AG09309 (cell line): ENCODE data around the gene SASS6.

Experiments used
- DNase-seq: peaks from one replicate; pipeline ENCODE4 v3.0.0-alpha.2; 2010; ENCODE audit warnings: low read depth
- H3K4me3 ChIP-seq: 2 replicates; pipeline ENCODE4 v1.5.1; 2011; ENCODE audit warnings: mild to moderate bottlenecking, low read depth, low read length, moderate library complexity; ENCODE audit not compliant: control insufficient read depth
- TF ChIP-seq, protein P1 (sequence below): IDR thresholded peaks from 2 replicates; pipeline ENCODE4 v1.5.1; 2011; ENCODE audit warnings: mild to moderate bottlenecking, low read depth, low read length, inconsistent platforms; ENCODE audit not compliant: insufficient read depth, control insufficient read depth; ENCODE audit errors: missing control alignments

SASS6 gene

DNA sequence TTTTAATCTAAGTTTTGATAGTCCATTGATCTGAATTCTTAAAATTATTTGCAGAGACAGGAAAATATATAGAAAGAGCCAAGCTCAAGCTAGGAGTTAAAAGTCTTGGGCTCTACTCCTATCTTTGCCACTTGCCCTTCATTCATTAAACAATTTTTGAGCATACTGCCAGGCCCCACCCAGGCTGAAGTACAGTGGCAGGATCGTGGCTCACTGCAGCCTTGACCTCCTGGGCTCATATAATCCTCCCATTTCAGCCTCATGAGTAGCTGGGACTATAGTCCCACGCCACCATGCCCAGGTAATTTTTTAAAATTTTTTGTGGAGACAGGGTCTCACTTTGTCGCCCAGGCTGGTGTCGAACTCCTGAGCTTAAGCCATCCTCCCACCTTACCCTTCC, 8.5 kb upstream of the SASS6 start:
- DNase-seq, result no peak
- H3K4me3 ChIP-seq, result no peak overlapping the region
- TF ChIP-seq, protein P1, sequence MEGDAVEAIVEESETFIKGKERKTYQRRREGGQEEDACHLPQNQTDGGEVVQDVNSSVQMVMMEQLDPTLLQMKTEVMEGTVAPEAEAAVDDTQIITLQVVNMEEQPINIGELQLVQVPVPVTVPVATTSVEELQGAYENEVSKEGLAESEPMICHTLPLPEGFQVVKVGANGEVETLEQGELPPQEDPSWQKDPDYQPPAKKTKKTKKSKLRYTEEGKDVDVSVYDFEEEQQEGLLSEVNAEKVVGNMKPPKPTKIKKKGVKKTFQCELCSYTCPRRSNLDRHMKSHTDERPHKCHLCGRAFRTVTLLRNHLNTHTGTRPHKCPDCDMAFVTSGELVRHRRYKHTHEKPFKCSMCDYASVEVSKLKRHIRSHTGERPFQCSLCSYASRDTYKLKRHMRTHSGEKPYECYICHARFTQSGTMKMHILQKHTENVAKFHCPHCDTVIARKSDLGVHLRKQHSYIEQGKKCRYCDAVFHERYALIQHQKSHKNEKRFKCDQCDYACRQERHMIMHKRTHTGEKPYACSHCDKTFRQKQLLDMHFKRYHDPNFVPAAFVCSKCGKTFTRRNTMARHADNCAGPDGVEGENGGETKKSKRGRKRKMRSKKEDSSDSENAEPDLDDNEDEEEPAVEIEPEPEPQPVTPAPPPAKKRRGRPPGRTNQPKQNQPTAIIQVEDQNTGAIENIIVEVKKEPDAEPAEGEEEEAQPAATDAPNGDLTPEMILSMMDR, result no peak

DNA sequence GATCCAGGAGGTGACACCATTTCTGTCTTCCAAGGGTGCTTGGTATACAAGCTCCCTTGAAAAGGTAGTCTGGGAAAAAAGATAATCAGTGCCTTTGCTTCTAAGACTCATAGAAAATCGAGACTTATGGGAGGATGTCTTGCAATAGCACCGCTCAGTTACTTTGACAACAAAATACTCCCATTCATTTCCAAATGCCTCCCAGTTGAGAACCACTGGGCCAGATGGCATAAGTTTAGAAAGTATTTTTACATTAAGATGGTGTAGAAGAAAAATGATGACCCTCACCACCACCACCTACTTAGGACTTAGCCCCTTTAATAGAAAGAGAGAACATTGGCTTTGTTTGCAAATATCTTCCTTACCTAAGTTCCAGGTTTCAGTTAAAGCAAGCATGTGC, 4.9 kb upstream of the SASS6 start:
- H3K4me3 ChIP-seq, result no peak overlapping the region
- TF ChIP-seq, protein P1, result no peak
- no peak for DNase-seq

DNA sequence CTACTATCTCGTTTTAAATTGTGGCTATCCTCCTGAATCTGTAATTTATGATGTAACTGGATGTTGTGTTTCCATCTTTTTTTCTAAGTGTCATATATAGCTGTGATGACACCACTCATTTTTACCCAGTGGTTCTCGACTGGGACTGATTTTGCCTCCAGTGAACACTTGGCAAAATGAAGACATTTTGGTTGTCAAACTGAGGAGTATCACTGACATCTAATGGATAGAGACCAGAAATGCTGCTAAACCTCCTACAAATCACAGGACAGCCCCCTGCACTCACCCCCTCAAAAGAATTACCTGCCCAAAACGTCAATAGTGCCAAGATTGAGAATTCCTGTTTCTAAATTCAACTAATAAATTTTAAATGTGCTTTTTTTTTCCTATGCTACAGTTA, 2.1 kb upstream of the SASS6 start:
- DNase-seq, result peak; percentile 13
- TF ChIP-seq, protein P1, result no peak
- no peak overlapping the region for H3K4me3 ChIP-seq

DNA sequence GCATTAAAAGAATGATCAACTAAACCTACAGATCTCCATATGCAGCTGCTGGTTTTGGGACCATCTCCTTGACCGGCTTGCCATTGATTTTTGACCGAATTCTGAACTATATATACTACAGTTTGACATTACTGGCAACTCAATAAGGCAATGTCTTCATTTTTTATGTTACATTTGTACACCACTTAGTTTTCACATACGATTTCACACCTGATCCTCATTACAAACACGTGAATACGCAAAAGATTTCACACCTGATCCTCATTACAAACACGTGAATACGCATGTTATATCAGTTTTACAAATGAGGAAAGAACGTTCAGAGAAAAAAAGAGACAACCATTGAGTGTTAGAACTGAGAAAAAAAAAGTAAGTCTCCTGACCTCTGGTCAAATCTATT, 1.1 kb downstream of the SASS6 start:
- TF ChIP-seq, protein P1, result no peak
- no peak overlapping the region for H3K4me3 ChIP-seq
- DNase-seq, result no peak

DNA sequence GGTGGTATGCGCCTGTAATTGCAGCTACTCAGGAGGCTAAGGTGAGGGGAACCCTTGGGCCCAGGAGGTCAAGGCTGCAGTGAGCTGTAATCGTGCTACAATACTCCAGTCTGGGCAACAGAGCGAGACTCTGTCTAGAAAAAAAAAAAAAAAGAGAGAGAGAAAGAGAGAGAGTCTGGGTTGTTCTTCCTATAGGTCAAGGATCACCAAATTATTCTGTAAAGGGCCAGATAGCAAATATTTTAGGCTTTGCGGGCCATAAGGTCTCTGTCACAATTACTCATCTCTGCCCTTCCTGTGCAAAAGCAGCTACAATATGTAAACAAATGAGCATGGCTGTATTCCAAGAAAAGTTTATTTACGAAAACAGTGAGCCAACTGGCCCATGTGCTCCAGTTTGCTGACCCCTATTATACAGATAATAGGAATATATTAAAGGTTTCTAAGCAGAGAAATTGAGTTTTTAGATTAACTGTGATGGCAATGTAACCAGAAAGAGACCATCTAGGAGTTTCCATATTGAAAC, 2.1 kb downstream of the SASS6 start:
- H3K4me3 ChIP-seq, result no peak overlapping the region
- DNase-seq, result no peak
- TF ChIP-seq, protein P1, result no peak

DNA sequence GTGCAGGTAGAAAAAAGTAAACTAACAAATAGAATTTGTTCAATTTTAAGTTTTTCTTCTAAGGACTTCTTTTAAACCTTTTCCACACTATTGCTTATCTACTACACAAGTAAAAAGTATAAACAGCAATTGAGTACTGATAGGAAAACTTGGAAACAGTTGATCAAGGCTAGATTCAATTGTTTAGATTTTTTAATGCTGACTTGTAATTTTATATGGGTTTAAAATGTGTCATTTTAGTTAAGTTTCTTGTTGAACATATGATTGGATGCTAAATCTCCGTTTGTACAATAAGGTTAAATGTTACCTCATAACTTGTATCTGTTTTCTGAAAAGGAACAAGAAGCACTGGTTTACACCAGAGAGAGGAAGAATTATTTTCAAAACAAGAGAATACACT, 5.5 kb downstream of the SASS6 start:
- H3K4me3 ChIP-seq, result no peak overlapping the region
- DNase-seq, result no peak
- TF ChIP-seq, protein P1, result no peak

DNA sequence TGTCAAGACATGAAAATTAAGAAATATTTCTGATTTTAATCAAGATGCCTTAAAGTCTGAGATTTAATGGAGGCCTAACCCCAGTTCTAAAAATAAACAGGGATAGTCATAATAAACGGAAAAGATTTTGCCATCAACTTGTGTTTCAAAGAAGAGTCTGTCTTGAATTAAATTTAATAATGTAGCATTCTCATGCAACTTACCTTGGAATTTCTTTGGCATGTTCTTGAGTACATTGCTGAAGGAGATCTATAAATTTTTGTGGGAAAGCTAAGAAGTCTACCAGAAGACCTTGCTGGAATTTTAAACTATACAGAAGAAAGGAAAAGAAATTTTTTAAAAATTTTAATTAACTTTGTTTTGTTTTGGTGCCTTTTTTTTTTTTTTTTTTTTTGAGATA, 10.6 kb downstream of the SASS6 start:
- peak; percentile 84 for DNase-seq
- H3K4me3 ChIP-seq, result no peak overlapping the region
- TF ChIP-seq, protein P1, result no peak
